HepG2 (cell line): ENCODE data around the gene OST4. TPM values are rescaled to one million over a fixed set of nuclear protein-coding genes. Genes with fewer than 3 reads are reported as not detected.

Experiments
- CENPT ChIP-seq: sonication (generic); formaldehyde crosslinking; IDR thresholded peaks from 2 replicates; pipeline ENCODE4 v1.8.0; 2022; ENCODE audit warnings: low read depth, mild to moderate bottlenecking, moderate library complexity, missing genetic modification reagents
- HNRNPL ChIP-seq: fragments of 200-400 bp; formaldehyde crosslinking; IDR thresholded peaks from 2 replicates; pipeline ENCODE4 v1.6.1; 2017; ENCODE audit warnings: mild to moderate bottlenecking, low read depth, low read length
- HNRNPLL ChIP-seq: fragments of 200-400 bp; formaldehyde crosslinking; IDR thresholded peaks from 2 replicates; pipeline ENCODE4 v1.6.1; 2017; ENCODE audit warnings: mild to moderate bottlenecking, low read depth, low read length; ENCODE audit not compliant: poor library complexity, severe bottlenecking
- KDM5B ChIP-seq: sonication (generic); formaldehyde crosslinking; IDR thresholded peaks from 2 replicates; pipeline ENCODE4 v1.4.0; 2020; ENCODE audit warnings: missing genetic modification reagents, mild to moderate bottlenecking, borderline replicate concordance
- NFIC ChIP-seq: IDR thresholded peaks from 2 replicates; pipeline ENCODE4 v1.6.1; 2012; ENCODE audit warnings: mild to moderate bottlenecking, low read length, inconsistent platforms
- RBFOX2 ChIP-seq: fragments of 200-400 bp; formaldehyde crosslinking; IDR thresholded peaks from 2 replicates; pipeline ENCODE4 v1.6.1; 2017; ENCODE audit warnings: low read depth, mild to moderate bottlenecking, low read length
- RFXANK ChIP-seq: IDR thresholded peaks from 2 replicates; pipeline ENCODE4 v1.6.1; 2016
- RNF2 ChIP-seq: fragments of 450-650 bp; conservative IDR thresholded peaks from 2 replicates; pipeline ENCODE4 v1.6.1; 2016; ENCODE audit warnings: low read depth
- SOX6 ChIP-seq, 2 experiments: fragments of 450-650 bp in 1 of 2; sonication (generic) in 1 of 2; formaldehyde crosslinking in 1 of 2; IDR thresholded peaks; 2 replicates each; pipeline versions ENCODE4 v1.4.0 to v1.6.1; 2017 to 2020; ENCODE audit warnings: antibody characterized with exemption in 1 of 2, mild to moderate bottlenecking in 1 of 2, missing genetic modification reagents in 1 of 2
- TFAP4 ChIP-seq: sonication (generic); IDR thresholded peaks from 2 replicates; pipeline ENCODE4 v1.6.1; 2016; ENCODE audit warnings: low read depth, borderline replicate concordance
- ZBTB7B ChIP-seq: sonication (generic); formaldehyde crosslinking; IDR thresholded peaks from 2 replicates; pipeline ENCODE4 v1.4.0; 2020; ENCODE audit warnings: missing genetic modification reagents
- ZNF263 ChIP-seq: sonication (generic); formaldehyde crosslinking; IDR thresholded peaks from 2 replicates; pipeline ENCODE4 v1.4.0; 2020; ENCODE audit warnings: missing genetic modification reagents
- ZNF317 ChIP-seq: sonication (generic); formaldehyde crosslinking; IDR thresholded peaks from 2 replicates; pipeline ENCODE4 v1.5.0; 2020; ENCODE audit warnings: mild to moderate bottlenecking, missing genetic modification reagents
- ZNF432 ChIP-seq: sonication (generic); formaldehyde crosslinking; IDR thresholded peaks from 2 replicates; pipeline ENCODE4 v1.5.0; 2020; ENCODE audit warnings: missing genetic modification reagents, mild to moderate bottlenecking, borderline replicate concordance
- ZNF501 ChIP-seq: sonication (generic); formaldehyde crosslinking; IDR thresholded peaks from 2 replicates; pipeline ENCODE4 v1.5.1; 2020; ENCODE audit warnings: mild to moderate bottlenecking, moderate library complexity, missing genetic modification reagents
- ZNF530 ChIP-seq: sonication (generic); formaldehyde crosslinking; IDR thresholded peaks from 2 replicates; pipeline ENCODE4 v1.5.0; 2020; ENCODE audit warnings: low read depth, mild to moderate bottlenecking, missing genetic modification reagents
- ZNF546 ChIP-seq: sonication (generic); formaldehyde crosslinking; conservative IDR thresholded peaks from 2 replicates; pipeline ENCODE4 v1.8.1; 2023; ENCODE audit warnings: mild to moderate bottlenecking, missing genetic modification reagents
- ZSCAN30 ChIP-seq: sonication (generic); formaldehyde crosslinking; IDR thresholded peaks from 2 replicates; pipeline ENCODE4 v1.5.0; 2020; ENCODE audit warnings: mild to moderate bottlenecking, missing genetic modification reagents
- polyA plus RNA-seq, 8 experiments: library from polyadenylated mRNA; depleted of rRNA in 3 of 8; stranded (reverse) in 7 of 8; unstranded in 1 of 8; fragments of >200 nt; fragmentation: Illumina TruSeq in 4 of 8; extraction: Trizol in 4 of 8; gene quantifications; 2 replicates each; pipeline versions ENCODE4 v1.2.1 to v1.2.3, GENCODE V29; 2011 to 2016; ENCODE audit warnings: low read depth in 4 of 8, missing spikeins in 1 of 8, mixed read lengths in 1 of 8; ENCODE audit not compliant: insufficient read depth in 1 of 8
- total RNA-seq, 5 experiments: library from RNA; depleted of rRNA; stranded (reverse); fragments of >200 nt; fragmentation: Illumina TruSeq; extraction: Trizol; gene quantifications; 2 replicates each; pipeline ENCODE4 v1.2.3, GENCODE V29; 2016; ENCODE audit warnings: low read depth in 1 of 5
- TF ChIP-seq, protein P1 (sequence below): sonication (generic); formaldehyde crosslinking; IDR thresholded peaks from 2 replicates; pipeline ENCODE4 v1.5.0; 2020; ENCODE audit warnings: mild to moderate bottlenecking, missing genetic modification reagents
- TF ChIP-seq, protein P2 (sequence below): sonication (generic); formaldehyde crosslinking; IDR thresholded peaks from 2 replicates; pipeline ENCODE4 v1.4.0; 2020; ENCODE audit warnings: missing genetic modification reagents
- TF ChIP-seq, protein P3 (sequence below): sonication (generic); formaldehyde crosslinking; IDR thresholded peaks from 2 replicates; pipeline ENCODE4 v1.5.1; 2020; ENCODE audit warnings: mild to moderate bottlenecking, moderate library complexity, missing genetic modification reagents

The OST4 gene
- total and polyA plus RNA-seq, 2 of the 13 experiments (the other 11 are each of a cell fraction or from before 2014, with no cell fraction given): 498 to 584 TPM

DNA sequence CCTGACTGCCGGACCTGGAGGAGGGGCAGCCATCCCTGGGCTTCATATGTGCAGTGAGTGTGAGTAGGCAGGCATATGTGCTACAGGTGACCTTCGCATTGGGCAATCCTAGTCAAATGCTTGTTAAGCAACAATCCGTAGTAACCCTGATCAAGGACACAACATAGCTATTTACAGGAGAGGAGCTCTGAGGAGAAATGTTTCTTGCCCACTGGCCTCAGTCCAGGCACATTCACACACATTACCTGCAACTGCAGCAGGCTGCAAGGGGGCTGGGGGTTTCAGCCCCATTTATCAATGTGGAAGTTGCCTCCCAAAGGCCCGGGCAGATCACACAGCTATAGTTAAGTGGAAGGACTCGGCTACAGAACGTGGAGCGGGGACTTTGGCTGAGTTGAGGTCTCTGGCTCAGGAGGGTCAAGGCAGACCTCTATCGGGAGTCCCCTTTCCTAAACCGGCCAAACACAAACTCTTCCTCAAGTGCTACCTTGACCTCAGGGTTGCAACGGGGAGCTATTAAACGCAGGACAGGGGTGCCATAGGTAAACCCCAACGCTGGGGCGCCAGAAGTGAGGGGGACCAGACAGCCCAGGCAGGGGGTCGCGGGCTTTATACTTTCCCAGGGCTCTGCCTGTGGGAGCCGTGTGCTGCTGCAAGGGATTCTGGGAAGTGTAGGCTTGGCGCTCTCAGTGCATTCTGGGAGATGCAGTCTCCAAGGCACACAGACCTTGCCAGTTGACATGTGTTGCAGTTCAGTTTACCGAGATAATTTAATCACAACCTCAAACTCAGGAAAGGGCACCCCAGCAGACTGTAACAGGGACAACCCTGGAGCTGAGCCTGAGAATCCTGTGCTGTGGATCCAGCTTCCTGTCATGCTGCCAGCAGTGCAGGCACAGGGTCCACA lies 24.5 kb upstream of the OST4 start (continued):
- TF ChIP-seq HNRNPLL: no peak
- TF ChIP-seq, protein P1, sequence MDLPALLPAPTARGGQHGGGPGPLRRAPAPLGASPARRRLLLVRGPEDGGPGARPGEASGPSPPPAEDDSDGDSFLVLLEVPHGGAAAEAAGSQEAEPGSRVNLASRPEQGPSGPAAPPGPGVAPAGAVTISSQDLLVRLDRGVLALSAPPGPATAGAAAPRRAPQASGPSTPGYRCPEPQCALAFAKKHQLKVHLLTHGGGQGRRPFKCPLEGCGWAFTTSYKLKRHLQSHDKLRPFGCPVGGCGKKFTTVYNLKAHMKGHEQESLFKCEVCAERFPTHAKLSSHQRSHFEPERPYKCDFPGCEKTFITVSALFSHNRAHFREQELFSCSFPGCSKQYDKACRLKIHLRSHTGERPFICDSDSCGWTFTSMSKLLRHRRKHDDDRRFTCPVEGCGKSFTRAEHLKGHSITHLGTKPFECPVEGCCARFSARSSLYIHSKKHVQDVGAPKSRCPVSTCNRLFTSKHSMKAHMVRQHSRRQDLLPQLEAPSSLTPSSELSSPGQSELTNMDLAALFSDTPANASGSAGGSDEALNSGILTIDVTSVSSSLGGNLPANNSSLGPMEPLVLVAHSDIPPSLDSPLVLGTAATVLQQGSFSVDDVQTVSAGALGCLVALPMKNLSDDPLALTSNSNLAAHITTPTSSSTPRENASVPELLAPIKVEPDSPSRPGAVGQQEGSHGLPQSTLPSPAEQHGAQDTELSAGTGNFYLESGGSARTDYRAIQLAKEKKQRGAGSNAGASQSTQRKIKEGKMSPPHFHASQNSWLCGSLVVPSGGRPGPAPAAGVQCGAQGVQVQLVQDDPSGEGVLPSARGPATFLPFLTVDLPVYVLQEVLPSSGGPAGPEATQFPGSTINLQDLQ (CRISPR knock-in tag): peak; percentile 90; the same call in 1 of the 2 replicates
- TF ChIP-seq, protein P2, sequence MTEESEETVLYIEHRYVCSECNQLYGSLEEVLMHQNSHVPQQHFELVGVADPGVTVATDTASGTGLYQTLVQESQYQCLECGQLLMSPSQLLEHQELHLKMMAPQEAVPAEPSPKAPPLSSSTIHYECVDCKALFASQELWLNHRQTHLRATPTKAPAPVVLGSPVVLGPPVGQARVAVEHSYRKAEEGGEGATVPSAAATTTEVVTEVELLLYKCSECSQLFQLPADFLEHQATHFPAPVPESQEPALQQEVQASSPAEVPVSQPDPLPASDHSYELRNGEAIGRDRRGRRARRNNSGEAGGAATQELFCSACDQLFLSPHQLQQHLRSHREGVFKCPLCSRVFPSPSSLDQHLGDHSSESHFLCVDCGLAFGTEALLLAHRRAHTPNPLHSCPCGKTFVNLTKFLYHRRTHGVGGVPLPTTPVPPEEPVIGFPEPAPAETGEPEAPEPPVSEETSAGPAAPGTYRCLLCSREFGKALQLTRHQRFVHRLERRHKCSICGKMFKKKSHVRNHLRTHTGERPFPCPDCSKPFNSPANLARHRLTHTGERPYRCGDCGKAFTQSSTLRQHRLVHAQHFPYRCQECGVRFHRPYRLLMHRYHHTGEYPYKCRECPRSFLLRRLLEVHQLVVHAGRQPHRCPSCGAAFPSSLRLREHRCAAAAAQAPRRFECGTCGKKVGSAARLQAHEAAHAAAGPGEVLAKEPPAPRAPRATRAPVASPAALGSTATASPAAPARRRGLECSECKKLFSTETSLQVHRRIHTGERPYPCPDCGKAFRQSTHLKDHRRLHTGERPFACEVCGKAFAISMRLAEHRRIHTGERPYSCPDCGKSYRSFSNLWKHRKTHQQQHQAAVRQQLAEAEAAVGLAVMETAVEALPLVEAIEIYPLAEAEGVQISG (CRISPR knock-in tag): peak; percentile 87
- peak; percentile 76 for TF ChIP-seq ZBTB7B
- TF ChIP-seq KDM5B (CRISPR knock-in tag): peak; percentile 74; the same call in 1 of the 2 replicates
- TF ChIP-seq SOX6 (IDR thresholded peaks at IDR 0.05): no peak
- TF ChIP-seq SOX6 (CRISPR knock-in tag; IDR thresholded peaks at IDR 0.05): peak; percentile 94
- no peak for TF ChIP-seq RFXANK (CRISPR knock-in tag)
- TF ChIP-seq, protein P3, sequence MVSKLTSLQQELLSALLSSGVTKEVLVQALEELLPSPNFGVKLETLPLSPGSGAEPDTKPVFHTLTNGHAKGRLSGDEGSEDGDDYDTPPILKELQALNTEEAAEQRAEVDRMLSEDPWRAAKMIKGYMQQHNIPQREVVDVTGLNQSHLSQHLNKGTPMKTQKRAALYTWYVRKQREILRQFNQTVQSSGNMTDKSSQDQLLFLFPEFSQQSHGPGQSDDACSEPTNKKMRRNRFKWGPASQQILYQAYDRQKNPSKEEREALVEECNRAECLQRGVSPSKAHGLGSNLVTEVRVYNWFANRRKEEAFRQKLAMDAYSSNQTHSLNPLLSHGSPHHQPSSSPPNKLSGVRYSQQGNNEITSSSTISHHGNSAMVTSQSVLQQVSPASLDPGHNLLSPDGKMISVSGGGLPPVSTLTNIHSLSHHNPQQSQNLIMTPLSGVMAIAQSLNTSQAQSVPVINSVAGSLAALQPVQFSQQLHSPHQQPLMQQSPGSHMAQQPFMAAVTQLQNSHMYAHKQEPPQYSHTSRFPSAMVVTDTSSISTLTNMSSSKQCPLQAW (CRISPR knock-in tag): peak; percentile 97
- no peak for TF ChIP-seq RNF2
- TF ChIP-seq CENPT (CRISPR knock-in tag): no peak
- peak; percentile 97 for TF ChIP-seq TFAP4
- TF ChIP-seq ZNF263 (CRISPR knock-in tag): peak; percentile 88
- peak; percentile 88; the same call in 1 of the 2 replicates for TF ChIP-seq ZNF432
- peak; percentile 73; the same call in 1 of the 2 replicates for TF ChIP-seq NFIC
- TF ChIP-seq ZNF501: peak; percentile 98
- 0 out of 2 replicates have a peak, but pooled peaks have one; percentile 21 for TF ChIP-seq ZSCAN30 (CRISPR knock-in tag)
- TF ChIP-seq ZNF530 (CRISPR knock-in tag): no peak
- peak; percentile 60 for TF ChIP-seq RBFOX2
- TF ChIP-seq ZNF317 (CRISPR knock-in tag): peak; percentile 88
- TF ChIP-seq ZNF546 (CRISPR knock-in tag): peak; percentile 97
- TF ChIP-seq HNRNPL: 0 out of 2 replicates have a peak, but pooled peaks have one; percentile 36
